ENCODE results near the gene ACAN.
A peak's percentile ranks its signal among the peaks of the same experiment; 100 is the strongest.
"Not testable (repeated sequence)": the region's sequence is repeated elsewhere in the genome, so short reads cannot be mapped to it uniquely, and the experiment has no call there.

The ACAN gene

GRCh38 chr15:88904624-88905327, 101.5 kb downstream of the ACAN start:
- peak; percentile 26 for DNase-seq

- no peak for DNase-seq
Measured at GRCh38 chr15:88905576-88905975, 102.3 kb downstream of the ACAN start.

DNA sequence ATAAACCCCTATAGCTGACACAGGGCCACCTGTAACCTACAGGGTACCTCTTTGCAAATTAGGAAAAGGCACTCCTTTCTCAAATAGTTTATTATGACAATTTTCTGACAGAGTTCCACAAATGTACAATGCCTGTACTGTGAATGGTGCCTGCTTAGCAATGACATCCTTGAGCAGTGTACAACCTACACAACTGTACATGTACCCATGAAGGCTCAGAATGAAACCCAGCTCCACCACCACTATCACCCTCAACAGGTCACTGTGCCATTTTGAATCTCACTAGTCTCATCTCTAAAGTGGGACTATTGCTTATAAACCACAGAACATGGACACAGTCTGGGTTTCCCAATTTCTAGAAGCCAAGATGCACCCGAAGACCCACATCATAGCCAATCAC, 102.9 kb downstream of the ACAN start:
- DNase-seq: no peak

DNA sequence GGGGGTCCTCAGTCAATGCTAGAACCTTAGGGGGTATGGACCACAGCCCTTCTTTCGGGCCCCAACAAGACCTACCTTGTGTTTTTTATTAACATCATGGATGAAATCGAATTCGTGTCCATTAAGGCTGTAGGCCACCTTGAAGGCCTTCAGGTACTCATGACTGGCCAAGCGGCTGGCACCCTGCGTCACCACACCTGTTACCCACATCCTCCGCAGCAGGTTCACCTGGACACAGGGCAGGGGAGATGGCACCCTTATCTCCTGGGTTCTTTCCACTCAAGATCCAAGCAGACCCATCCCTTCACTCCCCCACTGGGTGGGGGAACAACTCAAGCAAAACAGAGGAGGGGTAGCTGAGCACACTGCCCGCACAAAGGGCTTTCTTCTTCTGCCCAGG, 103.3 kb downstream of the ACAN start:
- DNase-seq: no peak

- no peak for DNase-seq
Measured at GRCh38 chr15:88907111-88907510, 103.9 kb downstream of the ACAN start.

DNA sequence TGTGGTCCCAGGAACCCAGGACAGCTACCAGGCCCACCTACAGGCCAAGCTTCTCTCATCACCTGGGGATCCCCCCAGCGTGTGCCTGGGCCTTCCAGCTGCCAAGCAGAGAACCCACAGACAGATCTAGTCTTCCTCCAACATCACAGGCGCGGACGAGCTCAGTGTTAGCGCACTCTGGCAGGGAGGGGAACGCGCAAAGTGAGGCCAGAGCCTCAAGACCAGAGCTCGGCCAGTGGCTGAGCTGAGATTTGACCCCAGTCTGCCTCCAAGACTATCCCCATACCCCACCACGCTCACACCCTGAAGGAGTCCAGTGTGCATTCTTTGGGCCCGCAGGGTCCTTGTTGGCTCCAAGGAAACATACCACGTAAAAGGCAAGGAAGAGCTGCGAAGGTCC, 104.9 kb downstream of the ACAN start:
- no peak for DNase-seq

- DNase-seq: no peak
Measured at GRCh38 chr15:88908697-88909621, 105.7 kb downstream of the ACAN start.

- no peak for DNase-seq
Measured at GRCh38 chr15:88909956-88910831, 107.0 kb downstream of the ACAN start.

DNA sequence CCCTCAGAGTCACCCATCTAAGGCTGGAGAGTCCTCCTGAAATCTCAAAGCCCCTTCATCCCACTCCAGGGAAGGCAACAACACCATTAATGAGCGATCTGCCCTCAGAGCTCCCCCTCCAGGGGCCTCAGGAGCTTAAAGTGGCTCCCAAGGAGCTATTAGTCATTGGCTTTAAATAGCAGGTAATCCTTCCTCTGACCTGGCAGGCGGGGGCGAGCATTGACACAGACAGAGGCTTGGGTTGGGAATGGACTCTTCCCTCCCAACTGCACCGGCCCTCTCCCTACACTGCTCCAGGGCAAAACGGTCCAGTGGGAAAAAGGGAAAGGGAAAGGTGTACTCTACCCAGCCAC, 108.5 kb downstream of the ACAN start:
- no peak for DNase-seq

- DNase-seq: no peak
Measured at GRCh38 chr15:88912500-88912921, 109.3 kb downstream of the ACAN start.

GRCh38 chr15:88913017-88913849, 110.0 kb downstream of the ACAN start, which contains the start of gene MFGE8:
TSS of gene MFGE8 (minus strand) at chr15:88913379. CDS start at chr15:88913319, 60 bp downstream.
- DNase-seq: peak; percentile 80

DNA sequence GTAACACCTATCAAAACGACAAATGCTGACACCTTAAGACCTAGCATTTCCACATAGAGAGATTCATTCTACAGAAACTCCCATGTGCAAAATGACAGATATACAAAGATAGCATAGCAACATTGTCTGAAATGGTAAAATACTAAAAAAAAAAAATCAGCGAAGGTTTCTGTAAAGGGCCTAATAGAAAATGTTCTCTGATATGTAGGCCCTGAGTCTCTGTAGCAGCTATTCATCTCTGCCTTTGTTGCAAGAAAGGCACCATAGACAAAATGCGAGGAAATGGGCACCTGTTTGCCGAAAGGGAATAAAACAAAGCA, 110.6 kb downstream of the ACAN start:
- no peak for DNase-seq

GRCh38 chr15:88915354-88915753, 112.1 kb downstream of the ACAN start:
- no peak for DNase-seq

DNA sequence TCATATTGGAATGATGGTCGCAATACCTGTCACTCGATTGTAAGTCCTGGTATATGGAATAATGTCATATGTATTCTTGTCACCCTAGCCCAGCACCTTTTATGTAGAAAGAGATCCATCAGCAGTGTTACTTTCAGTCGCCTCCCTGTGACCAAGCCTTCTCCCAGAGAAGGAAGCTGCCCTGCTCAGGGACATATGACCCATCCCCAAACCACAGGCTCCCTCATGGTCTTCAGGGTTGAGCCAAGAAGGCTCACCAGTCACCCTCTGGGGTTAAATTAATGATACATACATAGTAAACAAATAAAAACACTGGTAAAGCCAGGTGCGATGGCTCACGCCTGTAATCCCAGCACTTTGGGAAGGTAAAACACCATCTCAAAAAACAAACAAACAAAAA, 114.5 kb downstream of the ACAN start:
- no peak for DNase-seq

DNA sequence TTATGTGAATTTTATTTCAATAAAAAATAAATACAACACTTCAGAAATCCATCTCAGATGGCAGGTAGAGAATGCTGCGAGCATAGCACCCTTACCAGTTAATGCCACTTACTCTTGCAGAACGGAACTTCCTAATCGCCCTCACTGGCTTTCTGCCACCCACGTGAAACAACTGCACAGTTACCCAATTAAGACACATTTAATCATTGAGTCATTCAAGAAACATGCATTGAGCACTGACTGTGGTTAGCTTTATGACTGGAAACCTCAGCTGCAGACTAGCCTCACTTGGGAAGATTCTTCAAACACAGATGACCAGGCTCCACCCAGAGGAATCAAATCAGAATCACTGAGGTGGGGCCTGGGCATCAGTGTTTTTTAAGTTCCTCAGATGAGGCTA, 115.5 kb downstream of the ACAN start:
- DNase-seq: no peak

DNA sequence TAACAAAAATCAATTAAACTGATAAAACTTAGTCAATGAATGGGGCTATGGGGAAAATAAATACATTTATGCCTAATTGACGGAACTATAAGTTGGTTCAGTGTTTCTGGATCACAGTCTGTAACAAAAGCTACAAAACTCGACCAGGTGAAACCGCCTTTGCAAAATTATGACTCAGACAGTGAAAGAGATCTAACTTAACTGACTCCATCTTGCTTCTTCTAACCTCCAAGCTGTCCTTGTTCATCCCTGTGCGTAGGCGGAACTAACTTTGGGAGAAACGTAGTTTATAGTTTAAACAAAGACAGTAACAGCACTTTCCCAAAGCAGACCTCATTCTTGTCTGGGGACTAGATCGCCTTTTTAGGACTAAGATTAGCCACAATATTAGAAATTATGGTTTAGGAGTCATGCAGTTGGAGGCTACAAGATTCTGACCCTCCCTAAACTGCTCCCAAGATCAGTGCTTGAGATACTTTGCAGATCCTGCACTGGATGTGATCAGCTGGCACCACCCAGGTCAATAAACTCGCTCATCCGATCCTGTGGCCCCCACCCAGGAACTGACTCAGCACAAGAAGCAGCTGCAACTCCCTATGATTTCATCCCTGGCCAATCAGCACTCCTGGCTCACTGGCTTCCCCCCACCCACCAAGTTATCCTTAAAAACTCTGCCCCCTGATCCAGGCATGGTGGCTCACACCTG, 117.1 kb downstream of the ACAN start:
- DNase-seq: no peak

DNA sequence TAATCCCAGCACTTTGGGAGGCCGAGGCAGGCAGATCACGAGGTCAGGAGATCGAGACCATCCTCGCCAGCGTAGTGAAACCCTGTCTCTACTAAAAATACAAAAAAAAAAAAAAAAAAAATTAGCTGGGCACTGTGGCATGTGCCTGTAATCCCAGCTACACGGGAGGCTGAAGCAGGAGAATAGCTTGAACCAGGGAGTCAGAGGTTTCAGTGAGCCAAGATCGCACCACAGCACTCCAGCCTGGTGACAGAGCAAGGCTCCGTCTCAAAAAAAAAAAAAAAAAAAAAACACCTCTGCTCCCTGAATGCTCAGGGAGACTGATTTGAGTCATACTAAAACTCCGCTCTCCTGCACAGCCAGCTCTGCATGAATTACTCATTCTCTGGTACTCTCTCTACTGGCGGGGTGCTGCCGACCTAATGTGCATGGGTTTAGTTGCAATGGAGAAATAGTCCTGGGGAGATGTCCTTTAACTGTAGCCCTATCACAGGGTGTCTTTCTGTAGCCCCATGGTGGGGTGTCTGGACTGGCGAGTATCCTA, 117.7 kb downstream of the ACAN start:
- not testable (repeated sequence) for DNase-seq
